Neural cell (in vitro differentiated cells): Measurements from ENCODE around the gene MYLK. TPM values are rescaled to one million over a fixed set of nuclear protein-coding genes. Genes with fewer than 3 reads are reported as not detected.

Experiments used
- H2AFZ ChIP-seq: fragments of 200-600, 300-800 bp; sonication (generic), shearing (Covaris generic); 2 replicates; pipeline ENCODE4 v1.6.0; 2014; ENCODE audit warnings: low read depth, mild to moderate bottlenecking, antibody characterized with exemption, low read length, moderate library complexity
- H3F3A ChIP-seq: fragments of 200-600 bp; shearing (Covaris generic); 2 replicates; pipeline ENCODE4 v1.6.1; 2016; ENCODE audit warnings: mild to moderate bottlenecking, moderate library complexity, mixed read lengths, antibody characterized with exemption, low read length; ENCODE audit not compliant: insufficient read depth, poor library complexity, severe bottlenecking
- H3K27ac ChIP-seq: fragments of 200-600, 300-800 bp; sonication (generic), shearing (Covaris generic); 2 replicates; pipeline ENCODE4 v1.5.1; 2014; ENCODE audit warnings: mild to moderate bottlenecking, low read length, moderate library complexity
- H3K27me3 ChIP-seq: fragments of 300-800, 200-600 bp; sonication (generic), shearing (Covaris generic); 2 replicates; pipeline ENCODE4 v1.6.0; 2014; ENCODE audit warnings: mild to moderate bottlenecking, low read depth, low read length, moderate library complexity; ENCODE audit not compliant: insufficient read depth
- H3K36me3 ChIP-seq: fragments of 300-800, 200-600 bp; sonication (generic), shearing (Covaris generic); 2 replicates; pipeline ENCODE4 v1.5.1; 2014; ENCODE audit warnings: mild to moderate bottlenecking, antibody characterized with exemption, low read length, moderate library complexity; ENCODE audit not compliant: insufficient read depth
- H3K4me2 ChIP-seq: fragments of 300-800, 200-600 bp; sonication (generic), shearing (Covaris generic); 2 replicates; pipeline ENCODE4 v1.6.0; 2014; ENCODE audit warnings: mild to moderate bottlenecking, low read length
- H3K4me3 ChIP-seq: fragments of 300-800, 200-600 bp; sonication (generic), shearing (Covaris generic); 2 replicates; pipeline ENCODE4 v1.5.1; 2014; ENCODE audit warnings: mild to moderate bottlenecking, low read length, moderate library complexity
- H3K79me2 ChIP-seq: fragments of 200-600 bp; shearing (Covaris generic); replicated peaks from 2 replicates; pipeline ENCODE4 v1.6.0; 2014; ENCODE audit warnings: mild to moderate bottlenecking, low read length, moderate library complexity; ENCODE audit not compliant: insufficient read depth
- H3K9ac ChIP-seq: fragments of 300-800, 200-600 bp; sonication (generic), shearing (Covaris generic); 2 replicates; pipeline ENCODE4 v1.6.1; 2016; ENCODE audit warnings: mild to moderate bottlenecking, low read length, mixed read lengths
- H3K9me2 ChIP-seq: fragments of 200-600 bp; shearing (Covaris generic); 2 replicates; pipeline ENCODE4 v1.6.1; 2016; ENCODE audit warnings: mild to moderate bottlenecking, low read length, mixed read lengths; ENCODE audit not compliant: insufficient read depth
- H3K9me3 ChIP-seq: fragments of 200-600, 300-800 bp; sonication (generic), shearing (Covaris generic); 2 replicates; pipeline ENCODE4 v1.6.1; 2016; ENCODE audit warnings: mild to moderate bottlenecking, mixed run types, low read length, moderate library complexity, mixed read lengths
- H4K20me1 ChIP-seq: fragments of 200-600 bp; shearing (Covaris generic); 2 replicates; pipeline ENCODE4 v1.6.1; 2016; ENCODE audit warnings: mild to moderate bottlenecking, mixed run types; ENCODE audit not compliant: insufficient read depth
- CTCF ChIP-seq: fragments of 450-650 bp; IDR thresholded peaks from 2 replicates; pipeline ENCODE4 v1.5.1; 2014; ENCODE audit warnings: antibody characterized with exemption, mild to moderate bottlenecking, moderate library complexity; ENCODE audit not compliant: poor library complexity, severe bottlenecking
- EP300 ChIP-seq: fragments of 450-650 bp; conservative IDR thresholded peaks from 2 replicates; pipeline ENCODE4 v1.6.1; 2014; ENCODE audit warnings: antibody characterized with exemption, mild to moderate bottlenecking, moderate library complexity; ENCODE audit not compliant: poor library complexity, severe bottlenecking
- EZH2 ChIP-seq: fragments of 200-600, 300-800 bp; shearing (Covaris generic), sonication (generic); IDR thresholded peaks from 2 replicates; pipeline ENCODE4 v1.6.1; 2014; ENCODE audit warnings: antibody characterized with exemption, low read length, borderline replicate concordance, mild to moderate bottlenecking; ENCODE audit not compliant: insufficient read depth, poor library complexity, severe bottlenecking
- POLR2AphosphoS5 ChIP-seq: IDR thresholded peaks from 2 replicates; pipeline ENCODE4 v1.6.1; 2012
- RAD21 ChIP-seq: fragments of 450-650 bp; conservative IDR thresholded peaks from 2 replicates; pipeline ENCODE4 v1.6.1; 2014; ENCODE audit warnings: antibody characterized with exemption, mild to moderate bottlenecking, moderate library complexity
- REST ChIP-seq: IDR thresholded peaks from 2 replicates; pipeline ENCODE4 v1.6.1; 2012; ENCODE audit warnings: borderline replicate concordance
- SMC3 ChIP-seq: fragments of 450-650 bp; conservative IDR thresholded peaks from 2 replicates; pipeline ENCODE4 v1.6.1; 2014; ENCODE audit warnings: antibody characterized with exemption, mild to moderate bottlenecking, moderate library complexity; ENCODE audit not compliant: poor library complexity
- TAF1 ChIP-seq: IDR thresholded peaks from 2 replicates; pipeline ENCODE4 v1.6.1; 2012; ENCODE audit warnings: low read depth
- polyA plus RNA-seq: library from polyadenylated mRNA; depleted of rRNA; stranded (reverse); fragments of >200 nt; gene quantifications from 2 replicates; pipeline ENCODE4 v1.2.3, GENCODE V29; 2014

The MYLK gene
- polyA plus RNA-seq, 1 donor from 2014 or later = 0.43 TPM

- Histone ChIP-seq H3K27ac (no peak overlapping the region), H2AFZ (no peak overlapping the region), H3K27me3 (no peaks in the 10 kb centered on the region), H3K9me3 (no peaks in the 10 kb centered on the region), H3K79me2 (no peaks in the 10 kb centered on the region), H3K9me2 (no peaks in the 10 kb centered on the region), H3K9ac (no peak overlapping the region), H3K4me3 (no peak overlapping the region), H3K36me3 (no peaks in the 10 kb centered on the region), H3K4me2 (no peak overlapping the region), H3F3A (no peaks in the 10 kb centered on the region), H4K20me1 (no peaks in the 10 kb centered on the region)
- TF ChIP-seq REST (no peak), EZH2 (no peak), POLR2AphosphoS5 (no peak), TAF1 (no peak), EP300 (no peak), CTCF (no peak), SMC3 (no peak)
Observed at GRCh38 chr3:123816673-123817207, 67.4 kb downstream of the MYLK start.

GRCh38 chr3:123815981-123816380 is 68.2 kb downstream of the MYLK start:
- no peak overlapping the region for H3K4me3 ChIP-seq
- H3K4me2 ChIP-seq = no peak overlapping the region
- no peaks in the 10 kb centered on the region for H4K20me1 ChIP-seq
- no peaks in the 10 kb centered on the region for H3K79me2 ChIP-seq
- no peak for TF ChIP-seq RAD21
- TF ChIP-seq CTCF = no peak
- TF ChIP-seq SMC3 = no peak
- TF ChIP-seq REST = no peak
- TF ChIP-seq POLR2AphosphoS5 = no peak
- no peak for TF ChIP-seq EZH2
- H3K9me3 ChIP-seq = no peaks in the 10 kb centered on the region
- no peaks in the 10 kb centered on the region for H3K27me3 ChIP-seq
- no peak overlapping the region for H3K9ac ChIP-seq
- H3K27ac ChIP-seq = no peak overlapping the region
- no peaks in the 10 kb centered on the region for H3K36me3 ChIP-seq
- H2AFZ ChIP-seq = no peak overlapping the region
- no peaks in the 10 kb centered on the region for H3K9me2 ChIP-seq
- H3F3A ChIP-seq = no peaks in the 10 kb centered on the region
